GM23338 (cell line): Measurements from ENCODE around the gene RTKN. TPM values are rescaled to one million over a fixed set of nuclear protein-coding genes. Genes with fewer than 3 reads are reported as not detected.

Source experiments
- ATAC-seq: fragments of 200-7000 bp; cut with Tn5 transposase; 3 replicates; pipeline ENCODE4 v1.9.1; 2020
- DNase-seq: peaks from one replicate; pipeline ENCODE4 v3.0.0-alpha.2; 2015; ENCODE audit warnings: low spot score
- H2AFZ ChIP-seq: fragments of 200-600 bp; sonication (generic); 2 replicates; pipeline ENCODE4 v1.8.0; 2016; ENCODE audit warnings: antibody characterized with exemption, mild to moderate bottlenecking, moderate library complexity
- H3F3A ChIP-seq: fragments of 200-600 bp; sonication (generic); replicated peaks from 2 replicates; pipeline ENCODE4 v1.8.0; 2017; ENCODE audit warnings: antibody characterized with exemption, mixed run types, low read depth
- H3K27ac ChIP-seq: fragments of 200-600 bp; sonication (generic); 2 replicates; pipeline ENCODE4 v1.6.1; 2016; ENCODE audit warnings: low read depth
- H3K27me3 ChIP-seq: fragments of 200-600 bp; sonication (generic); 2 replicates; pipeline ENCODE4 v1.8.0; 2016; ENCODE audit warnings: mild to moderate bottlenecking, mixed run types, moderate library complexity; ENCODE audit not compliant: insufficient read depth
- H3K36me3 ChIP-seq: fragments of 200-600 bp; sonication (generic); 2 replicates; pipeline ENCODE4 v1.8.0; 2016; ENCODE audit warnings: mild to moderate bottlenecking; ENCODE audit not compliant: insufficient read depth
- H3K4me1 ChIP-seq: fragments of 200-600 bp; sonication (generic); 2 replicates; pipeline ENCODE4 v1.8.0; 2016; ENCODE audit warnings: mild to moderate bottlenecking, moderate library complexity; ENCODE audit not compliant: insufficient read depth
- H3K4me2 ChIP-seq: fragments of 200-600 bp; sonication (generic); 2 replicates; pipeline ENCODE4 v1.7.1; 2017; ENCODE audit warnings: mixed run types
- H3K4me3 ChIP-seq: fragments of 200-600 bp; sonication (generic); 2 replicates; pipeline ENCODE4 v1.6.1; 2016; ENCODE audit warnings: mixed run types
- H3K79me2 ChIP-seq: fragments of 200-600 bp; sonication (generic); replicated peaks from 2 replicates; pipeline ENCODE4 v1.8.0; 2017; ENCODE audit warnings: mild to moderate bottlenecking; ENCODE audit not compliant: insufficient read depth
- H3K9me2 ChIP-seq: fragments of 200-600 bp; sonication (generic); 2 replicates; pipeline ENCODE4 v1.8.0; 2017; ENCODE audit not compliant: insufficient read depth
- H4K20me1 ChIP-seq: fragments of 200-600 bp; sonication (generic); replicated peaks from 2 replicates; pipeline ENCODE4 v1.8.0; 2017; ENCODE audit warnings: mild to moderate bottlenecking; ENCODE audit not compliant: insufficient read depth
- H3K27ac Mint-ChIP-seq: 2 replicates; pipeline ENCODE4 v1.8.0; 2020; ENCODE audit warnings: inconsistent platforms, mild to moderate bottlenecking, moderate library complexity, mixed read lengths
- H3K27me3 Mint-ChIP-seq: 3 replicates; pipeline ENCODE4 v1.8.0; 2022; ENCODE audit warnings: low read depth, mild to moderate bottlenecking, moderate library complexity, mixed read lengths, inconsistent platforms; ENCODE audit not compliant: insufficient read depth, poor library complexity
- H3K36me3 Mint-ChIP-seq: 3 replicates; pipeline ENCODE4 v1.8.0; 2021; ENCODE audit warnings: low read depth, mild to moderate bottlenecking, inconsistent platforms, moderate library complexity, mixed read lengths
- H3K4me1 Mint-ChIP-seq: 3 replicates; pipeline ENCODE4 v1.8.0; 2020; ENCODE audit warnings: mild to moderate bottlenecking, inconsistent platforms, mixed read lengths
- H3K4me3 Mint-ChIP-seq: 3 replicates; pipeline ENCODE4 v1.8.0; 2021; ENCODE audit warnings: moderate library complexity, mild to moderate bottlenecking, inconsistent platforms, mixed read lengths
- H3K9me3 Mint-ChIP-seq: 3 replicates; pipeline ENCODE4 v1.8.0; 2020; ENCODE audit warnings: moderate library complexity, mild to moderate bottlenecking, inconsistent platforms, mixed read lengths
- CREB1 ChIP-seq: fragments of 250-450 bp; sonication (Bioruptor Pico); IDR thresholded peaks from 2 replicates; pipeline ENCODE4 v1.5.0; 2020; ENCODE audit warnings: low read depth, mild to moderate bottlenecking, moderate library complexity
- CTCF ChIP-seq, 2 experiments: fragments of 200-600 bp in 1 of 2; sonication (generic) in 1 of 2; conservative IDR thresholded peaks; 2 replicates each; pipeline versions ENCODE4 v1.5.1 to v1.6.1; 2016 to 2017; ENCODE audit warnings: antibody characterized with exemption in 2 of 2, low read depth in 2 of 2, mild to moderate bottlenecking in 2 of 2, moderate library complexity in 1 of 2
- ETS1 ChIP-seq: IDR thresholded peaks from 2 replicates; pipeline ENCODE4 v1.6.1; 2016; ENCODE audit warnings: antibody characterized with exemption
- EZH2 ChIP-seq: fragments of 200-600 bp; sonication (generic); IDR thresholded peaks from one replicate; pipeline ENCODE4 v1.8.0; 2017; ENCODE audit warnings: antibody characterized with exemption, mild to moderate bottlenecking, low read depth; ENCODE audit not compliant: unreplicated experiment
- EZH2phosphoT487 ChIP-seq: fragments of 200-600 bp; sonication (generic); IDR thresholded peaks from one replicate; pipeline ENCODE4 v1.8.1; 2018; ENCODE audit warnings: antibody characterized with exemption; ENCODE audit not compliant: unreplicated experiment
- JUNB ChIP-seq: IDR thresholded peaks from one replicate; pipeline ENCODE4 v1.6.1; 2016; ENCODE audit warnings: antibody characterized with exemption; ENCODE audit not compliant: unreplicated experiment
- NANOG ChIP-seq: IDR thresholded peaks from 2 replicates; pipeline ENCODE4 v1.6.1; 2016; ENCODE audit warnings: antibody characterized with exemption, borderline replicate concordance
- POLR2AphosphoS5 ChIP-seq: IDR thresholded peaks from 2 replicates; pipeline ENCODE4 v1.6.1; 2016; ENCODE audit warnings: antibody characterized with exemption, low read depth
- STAT1 ChIP-seq: IDR thresholded peaks from one replicate; pipeline ENCODE4 v1.6.1; 2016; ENCODE audit warnings: antibody characterized with exemption; ENCODE audit not compliant: unreplicated experiment
- ZNF114 ChIP-seq: fragments of 250-450 bp; sonication (Bioruptor Pico); IDR thresholded peaks from 2 replicates; pipeline ENCODE4 v1.5.0; 2020; ENCODE audit warnings: mild to moderate bottlenecking, moderate library complexity
- ZNF331 ChIP-seq: fragments of 250-450 bp; sonication (Bioruptor Pico); IDR thresholded peaks from 2 replicates; pipeline ENCODE4 v1.5.0; 2020; ENCODE audit warnings: low read depth, mild to moderate bottlenecking, moderate library complexity
- polyA plus RNA-seq: library from polyadenylated mRNA; unstranded; fragments of >200 nt; fragmentation: Nextera tagmentation; extraction: Ambion mirVana; gene quantifications from 2 replicates; pipeline ENCODE4 v1.2.1, GENCODE V29; 2016
- total RNA-seq: library from RNA; depleted of rRNA; stranded (reverse); fragments of >200 nt; shearing (Covaris generic); gene quantifications from 2 replicates; pipeline ENCODE4 v1.2.3, GENCODE V29; 2014
- TF ChIP-seq, protein P1 (sequence below): IDR thresholded peaks from one replicate; pipeline ENCODE4 v1.6.1; 2018; ENCODE audit warnings: antibody characterized with exemption; ENCODE audit not compliant: unreplicated experiment
- TF ChIP-seq, protein P2 (sequence below): fragments of 250-450 bp; sonication (Bioruptor Pico); IDR thresholded peaks from 2 replicates; pipeline ENCODE4 v1.5.0; 2020; ENCODE audit warnings: mild to moderate bottlenecking, moderate library complexity

Gene RTKN
- total and polyA plus RNA-seq, 2 experiments from 2014 or later = 24.5 to 50.0 TPM

GRCh38 chr2:74392449-74392743, 49.3 kb downstream of the RTKN start:
- peak overlapping the region; percentile 83 for H3K4me2 ChIP-seq
- no peaks in the 10 kb centered on the region for H3K36me3 ChIP-seq
- H3K27me3 Mint-ChIP-seq = peaks cover 5% of the 10 kb centered on the region
- H3K9me2 ChIP-seq = no peaks in the 10 kb centered on the region
- peak overlapping the region; percentile 89 for H3K4me3 ChIP-seq
- H3K9me3 Mint-ChIP-seq = no peaks in the 10 kb centered on the region
- no peak overlapping the region for H3K27ac ChIP-seq
- no peaks in the 10 kb centered on the region for H3K36me3 Mint-ChIP-seq
- TF ChIP-seq, protein P1, sequence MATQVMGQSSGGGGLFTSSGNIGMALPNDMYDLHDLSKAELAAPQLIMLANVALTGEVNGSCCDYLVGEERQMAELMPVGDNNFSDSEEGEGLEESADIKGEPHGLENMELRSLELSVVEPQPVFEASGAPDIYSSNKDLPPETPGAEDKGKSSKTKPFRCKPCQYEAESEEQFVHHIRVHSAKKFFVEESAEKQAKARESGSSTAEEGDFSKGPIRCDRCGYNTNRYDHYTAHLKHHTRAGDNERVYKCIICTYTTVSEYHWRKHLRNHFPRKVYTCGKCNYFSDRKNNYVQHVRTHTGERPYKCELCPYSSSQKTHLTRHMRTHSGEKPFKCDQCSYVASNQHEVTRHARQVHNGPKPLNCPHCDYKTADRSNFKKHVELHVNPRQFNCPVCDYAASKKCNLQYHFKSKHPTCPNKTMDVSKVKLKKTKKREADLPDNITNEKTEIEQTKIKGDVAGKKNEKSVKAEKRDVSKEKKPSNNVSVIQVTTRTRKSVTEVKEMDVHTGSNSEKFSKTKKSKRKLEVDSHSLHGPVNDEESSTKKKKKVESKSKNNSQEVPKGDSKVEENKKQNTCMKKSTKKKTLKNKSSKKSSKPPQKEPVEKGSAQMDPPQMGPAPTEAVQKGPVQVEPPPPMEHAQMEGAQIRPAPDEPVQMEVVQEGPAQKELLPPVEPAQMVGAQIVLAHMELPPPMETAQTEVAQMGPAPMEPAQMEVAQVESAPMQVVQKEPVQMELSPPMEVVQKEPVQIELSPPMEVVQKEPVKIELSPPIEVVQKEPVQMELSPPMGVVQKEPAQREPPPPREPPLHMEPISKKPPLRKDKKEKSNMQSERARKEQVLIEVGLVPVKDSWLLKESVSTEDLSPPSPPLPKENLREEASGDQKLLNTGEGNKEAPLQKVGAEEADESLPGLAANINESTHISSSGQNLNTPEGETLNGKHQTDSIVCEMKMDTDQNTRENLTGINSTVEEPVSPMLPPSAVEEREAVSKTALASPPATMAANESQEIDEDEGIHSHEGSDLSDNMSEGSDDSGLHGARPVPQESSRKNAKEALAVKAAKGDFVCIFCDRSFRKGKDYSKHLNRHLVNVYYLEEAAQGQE = no peak
- TF ChIP-seq EZH2phosphoT487 (no peak), POLR2AphosphoS5 (no peak), NANOG (no peak), ETS1 (no peak), CTCF (conservative IDR thresholded peaks at IDR 0.05; ENCODE audit: low read depth in 2 of 2) (no peak), CREB1 (CRISPR knock-in tag) (no peak), STAT1 (no peak), EZH2 (no peak), ZNF114 (CRISPR knock-in tag) (no peak), JUNB (no peak), ZNF331 (CRISPR knock-in tag) (no peak)
- TF ChIP-seq, protein P2, sequence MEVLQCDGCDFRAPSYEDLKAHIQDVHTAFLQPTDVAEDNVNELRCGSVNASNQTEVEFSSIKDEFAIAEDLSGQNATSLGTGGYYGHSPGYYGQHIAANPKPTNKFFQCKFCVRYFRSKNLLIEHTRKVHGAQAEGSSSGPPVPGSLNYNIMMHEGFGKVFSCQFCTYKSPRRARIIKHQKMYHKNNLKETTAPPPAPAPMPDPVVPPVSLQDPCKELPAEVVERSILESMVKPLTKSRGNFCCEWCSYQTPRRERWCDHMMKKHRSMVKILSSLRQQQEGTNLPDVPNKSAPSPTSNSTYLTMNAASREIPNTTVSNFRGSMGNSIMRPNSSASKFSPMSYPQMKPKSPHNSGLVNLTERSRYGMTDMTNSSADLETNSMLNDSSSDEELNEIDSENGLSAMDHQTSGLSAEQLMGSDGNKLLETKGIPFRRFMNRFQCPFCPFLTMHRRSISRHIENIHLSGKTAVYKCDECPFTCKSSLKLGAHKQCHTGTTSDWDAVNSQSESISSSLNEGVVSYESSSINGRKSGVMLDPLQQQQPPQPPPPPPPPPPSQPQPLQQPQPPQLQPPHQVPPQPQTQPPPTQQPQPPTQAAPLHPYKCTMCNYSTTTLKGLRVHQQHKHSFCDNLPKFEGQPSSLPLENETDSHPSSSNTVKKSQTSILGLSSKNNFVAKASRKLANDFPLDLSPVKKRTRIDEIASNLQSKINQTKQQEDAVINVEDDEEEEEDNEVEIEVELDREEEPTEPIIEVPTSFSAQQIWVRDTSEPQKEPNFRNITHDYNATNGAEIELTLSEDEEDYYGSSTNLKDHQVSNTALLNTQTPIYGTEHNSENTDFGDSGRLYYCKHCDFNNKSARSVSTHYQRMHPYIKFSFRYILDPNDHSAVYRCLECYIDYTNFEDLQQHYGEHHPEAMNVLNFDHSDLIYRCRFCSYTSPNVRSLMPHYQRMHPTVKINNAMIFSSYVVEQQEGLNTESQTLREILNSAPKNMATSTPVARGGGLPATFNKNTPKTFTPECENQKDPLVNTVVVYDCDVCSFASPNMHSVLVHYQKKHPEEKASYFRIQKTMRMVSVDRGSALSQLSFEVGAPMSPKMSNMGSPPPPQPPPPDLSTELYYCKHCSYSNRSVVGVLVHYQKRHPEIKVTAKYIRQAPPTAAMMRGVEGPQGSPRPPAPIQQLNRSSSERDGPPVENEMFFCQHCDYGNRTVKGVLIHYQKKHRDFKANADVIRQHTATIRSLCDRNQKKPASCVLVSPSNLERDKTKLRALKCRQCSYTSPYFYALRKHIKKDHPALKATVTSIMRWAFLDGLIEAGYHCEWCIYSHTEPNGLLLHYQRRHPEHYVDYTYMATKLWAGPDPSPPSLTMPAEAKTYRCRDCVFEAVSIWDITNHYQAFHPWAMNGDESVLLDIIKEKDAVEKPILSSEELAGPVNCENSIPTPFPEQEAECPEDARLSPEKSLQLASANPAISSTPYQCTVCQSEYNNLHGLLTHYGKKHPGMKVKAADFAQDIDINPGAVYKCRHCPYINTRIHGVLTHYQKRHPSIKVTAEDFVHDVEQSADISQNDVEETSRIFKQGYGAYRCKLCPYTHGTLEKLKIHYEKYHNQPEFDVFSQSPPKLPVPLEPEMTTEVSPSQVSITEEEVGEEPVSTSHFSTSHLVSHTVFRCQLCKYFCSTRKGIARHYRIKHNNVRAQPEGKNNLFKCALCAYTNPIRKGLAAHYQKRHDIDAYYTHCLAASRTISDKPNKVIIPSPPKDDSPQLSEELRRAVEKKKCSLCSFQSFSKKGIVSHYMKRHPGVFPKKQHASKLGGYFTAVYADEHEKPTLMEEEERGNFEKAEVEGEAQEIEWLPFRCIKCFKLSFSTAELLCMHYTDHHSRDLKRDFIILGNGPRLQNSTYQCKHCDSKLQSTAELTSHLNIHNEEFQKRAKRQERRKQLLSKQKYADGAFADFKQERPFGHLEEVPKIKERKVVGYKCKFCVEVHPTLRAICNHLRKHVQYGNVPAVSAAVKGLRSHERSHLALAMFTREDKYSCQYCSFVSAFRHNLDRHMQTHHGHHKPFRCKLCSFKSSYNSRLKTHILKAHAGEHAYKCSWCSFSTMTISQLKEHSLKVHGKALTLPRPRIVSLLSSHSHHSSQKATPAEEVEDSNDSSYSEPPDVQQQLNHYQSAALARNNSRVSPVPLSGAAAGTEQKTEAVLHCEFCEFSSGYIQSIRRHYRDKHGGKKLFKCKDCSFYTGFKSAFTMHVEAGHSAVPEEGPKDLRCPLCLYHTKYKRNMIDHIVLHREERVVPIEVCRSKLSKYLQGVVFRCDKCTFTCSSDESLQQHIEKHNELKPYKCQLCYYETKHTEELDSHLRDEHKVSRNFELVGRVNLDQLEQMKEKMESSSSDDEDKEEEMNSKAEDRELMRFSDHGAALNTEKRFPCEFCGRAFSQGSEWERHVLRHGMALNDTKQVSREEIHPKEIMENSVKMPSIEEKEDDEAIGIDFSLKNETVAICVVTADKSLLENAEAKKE (CRISPR knock-in tag) = no peak
- H3K27ac Mint-ChIP-seq = peak overlapping the region; percentile 79
- no peaks in the 10 kb centered on the region for H3K27me3 ChIP-seq
- H4K20me1 ChIP-seq = peaks cover 25% of the 10 kb centered on the region
- H3K4me1 Mint-ChIP-seq = peaks cover 10% of the 10 kb centered on the region; the same call in 2 of the 3 replicates
- ATAC-seq (peak; percentile 6; the same call in 1 of the 3 replicates), DNase-seq (peak; percentile 8)
- no peaks in the 10 kb centered on the region for H3F3A ChIP-seq
- H3K4me3 Mint-ChIP-seq = peak overlapping the region; percentile 88
- H3K4me1 ChIP-seq = peaks cover 12% of the 10 kb centered on the region
- H2AFZ ChIP-seq = peak overlapping the region; percentile 74
- peaks cover 39% of the 10 kb centered on the region for H3K79me2 ChIP-seq
